DMS53 treated with DMSO at 0.1 percent for 48 hours (cell line): ENCODE measurements around the gene MANBA.
A peak's percentile ranks its signal among the peaks of the same experiment; 100 is the strongest.
"Not testable (repeated sequence)": the region's sequence is repeated elsewhere in the genome, so short reads cannot be mapped to it uniquely, and the experiment has no call there.

ENCODE experiments used
- DNase-seq: peaks from one replicate; lab custom pipeline; 2025; ENCODE audit not compliant: unreplicated experiment; lab: John Stamatoyannopoulos, UW

MANBA gene

DNA sequence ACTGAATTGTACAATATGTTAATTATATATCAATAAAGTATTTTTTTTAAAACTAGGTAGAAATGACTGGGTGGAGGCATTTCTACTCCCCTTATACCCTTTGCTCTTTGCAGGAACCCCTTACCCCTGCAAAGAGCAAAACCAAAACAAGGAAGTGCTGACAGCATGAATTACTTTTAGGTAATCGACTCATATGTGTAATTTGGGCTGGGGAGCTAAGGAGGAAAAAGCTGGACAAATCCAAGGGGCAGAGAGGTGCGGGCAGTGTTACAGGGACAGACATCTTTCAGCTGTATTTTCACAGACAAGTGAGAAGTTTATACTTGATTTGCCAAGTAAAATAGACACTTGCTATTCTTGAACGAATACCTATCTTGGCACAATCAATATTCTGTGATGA, 35.5 kb downstream of the MANBA start:
- DNase-seq = no peak

- no peak for DNase-seq
Observed at GRCh38 chr4:102723511-102723910, 37.3 kb downstream of the MANBA start.

DNA sequence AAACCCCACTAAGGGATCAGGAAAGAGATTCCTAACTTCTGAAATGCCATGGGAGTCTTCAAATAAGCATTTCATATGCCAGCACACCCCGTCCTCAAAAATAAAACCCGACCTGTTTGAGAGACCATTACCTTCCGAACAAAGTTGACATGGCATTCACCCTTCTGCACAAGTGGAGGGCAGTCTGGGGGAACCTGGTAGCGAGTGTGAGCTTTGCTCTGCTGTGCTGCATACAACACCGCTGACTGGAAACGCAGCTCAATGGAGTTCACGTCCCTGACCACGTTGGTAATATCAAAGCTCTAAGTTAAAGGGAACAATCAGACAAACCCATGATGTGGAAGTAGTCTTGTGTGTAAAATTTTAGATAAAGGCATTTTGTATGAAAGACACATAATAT, 38.0 kb downstream of the MANBA start:
- DNase-seq = no peak

DNA sequence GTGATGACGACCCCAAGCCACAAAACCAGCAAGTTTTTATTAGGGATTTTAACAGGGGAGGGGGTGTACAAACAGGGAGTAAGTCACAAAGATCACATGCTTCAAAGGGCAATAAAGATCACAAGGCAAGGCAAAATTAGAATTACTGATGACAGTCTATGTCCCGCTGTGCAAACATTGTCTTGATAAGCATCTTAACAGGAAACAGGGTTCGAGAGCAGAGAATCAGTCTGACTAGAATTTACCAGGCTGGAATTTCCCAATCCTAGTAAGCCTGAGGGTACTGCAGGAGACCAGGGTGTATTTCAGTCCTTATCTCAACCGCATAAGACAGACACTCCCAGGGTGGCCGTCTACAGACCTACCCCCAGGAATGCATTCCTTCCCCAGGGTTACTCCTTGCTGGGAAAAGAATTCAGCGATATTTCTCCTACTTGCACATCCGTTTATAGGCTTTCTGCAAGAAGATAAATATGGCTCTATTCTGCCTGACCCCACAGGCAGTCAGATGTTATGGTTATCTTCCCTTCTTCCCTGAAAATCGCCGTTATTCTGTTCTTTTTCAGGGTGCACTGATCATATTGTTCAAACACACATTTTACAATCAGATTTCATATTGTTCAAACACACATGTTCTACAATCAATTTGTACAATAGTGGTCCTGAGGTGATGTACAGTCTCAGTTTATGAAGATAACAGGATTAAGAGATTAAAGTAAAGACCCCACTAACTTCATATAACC, 41.8 kb downstream of the MANBA start:
- DNase-seq = not testable (repeated sequence)

GRCh38 chr4:102717448-102718092, 43.2 kb downstream of the MANBA start:
- peak; percentile 57 for DNase-seq

GRCh38 chr4:102715057-102715456, 45.7 kb downstream of the MANBA start:
- no peak for DNase-seq

DNA sequence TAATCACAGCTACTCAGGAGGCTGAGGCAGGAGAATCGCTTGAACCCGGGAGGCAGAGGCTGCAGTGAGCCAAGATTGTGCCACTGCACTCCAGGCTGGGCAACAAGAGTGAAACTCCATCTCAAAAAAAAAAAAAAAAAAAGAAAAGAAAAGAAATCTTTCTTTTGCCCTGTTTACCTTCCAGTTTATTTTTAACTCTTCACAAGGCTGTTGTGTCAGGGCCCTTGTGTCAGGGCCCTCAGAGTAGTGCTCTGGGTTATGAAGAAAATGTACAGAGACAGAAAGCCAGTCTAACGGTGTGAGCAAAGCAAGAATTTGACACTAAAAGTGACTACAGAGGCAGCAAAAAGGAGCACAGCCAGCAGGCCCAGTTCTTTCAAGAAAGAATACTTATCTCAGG, 47.0 kb downstream of the MANBA start:
- not testable (repeated sequence) for DNase-seq

GRCh38 chr4:102713096-102713495, 47.7 kb downstream of the MANBA start:
- no peak for DNase-seq

DNA sequence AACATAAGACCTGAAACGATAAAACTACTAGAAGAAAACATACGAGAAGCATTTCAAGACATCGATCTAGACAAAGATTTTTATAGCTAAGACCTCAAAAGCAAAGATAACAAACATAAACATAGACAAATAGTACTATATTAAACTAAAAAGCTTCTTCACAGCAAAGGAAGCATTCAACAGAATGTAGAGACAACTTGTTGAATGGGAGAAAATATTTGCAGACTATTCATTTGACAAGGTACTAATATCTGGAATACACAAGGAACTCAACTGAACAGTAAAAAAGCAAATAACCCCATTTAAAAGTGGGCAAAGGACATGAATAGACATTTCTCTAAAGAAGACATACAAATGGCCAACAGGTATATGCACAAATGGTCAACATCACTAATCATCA, 49.8 kb downstream of the MANBA start:
- no peak for DNase-seq

DNA sequence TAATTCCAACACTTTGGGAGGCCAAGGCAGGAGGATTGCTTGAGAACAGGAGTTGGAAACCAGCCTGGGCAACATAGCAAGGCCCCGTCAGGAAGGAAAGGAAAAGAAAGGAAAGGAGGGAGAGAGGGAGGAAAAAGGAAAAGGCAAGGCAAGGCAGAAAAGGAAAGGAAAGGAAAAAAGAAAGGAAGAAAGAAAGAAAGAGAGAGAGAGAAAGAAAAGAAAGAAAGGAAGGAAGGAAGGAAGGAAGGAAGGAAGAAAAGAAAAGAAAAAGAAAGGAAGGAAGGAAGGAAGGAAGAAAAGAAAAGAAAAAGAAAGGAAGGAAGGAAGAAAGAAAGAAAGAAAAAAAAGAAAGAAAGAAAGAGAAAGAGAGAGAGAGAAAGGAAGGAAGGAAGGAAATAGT, 51.7 kb downstream of the MANBA start:
- not testable (repeated sequence) for DNase-seq

DNA sequence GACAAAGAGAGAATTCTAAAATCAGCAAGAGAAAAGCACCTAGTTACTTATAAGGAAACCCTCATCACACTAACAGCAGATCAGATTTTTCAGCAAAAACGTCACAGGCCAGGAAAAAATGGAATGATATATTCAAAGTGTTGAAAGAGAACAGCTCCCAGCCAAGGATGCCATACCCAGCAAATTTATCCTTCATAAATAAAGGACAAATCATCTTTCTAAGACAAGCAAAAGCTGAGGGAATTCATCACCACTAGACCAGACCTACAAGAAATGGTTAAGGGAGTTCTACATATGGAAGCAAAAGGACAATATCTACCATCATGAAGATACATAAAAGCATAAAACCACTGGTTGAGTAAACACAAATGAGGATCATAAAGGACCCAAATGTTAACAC, 53.6 kb downstream of the MANBA start:
- DNase-seq = no peak

DNA sequence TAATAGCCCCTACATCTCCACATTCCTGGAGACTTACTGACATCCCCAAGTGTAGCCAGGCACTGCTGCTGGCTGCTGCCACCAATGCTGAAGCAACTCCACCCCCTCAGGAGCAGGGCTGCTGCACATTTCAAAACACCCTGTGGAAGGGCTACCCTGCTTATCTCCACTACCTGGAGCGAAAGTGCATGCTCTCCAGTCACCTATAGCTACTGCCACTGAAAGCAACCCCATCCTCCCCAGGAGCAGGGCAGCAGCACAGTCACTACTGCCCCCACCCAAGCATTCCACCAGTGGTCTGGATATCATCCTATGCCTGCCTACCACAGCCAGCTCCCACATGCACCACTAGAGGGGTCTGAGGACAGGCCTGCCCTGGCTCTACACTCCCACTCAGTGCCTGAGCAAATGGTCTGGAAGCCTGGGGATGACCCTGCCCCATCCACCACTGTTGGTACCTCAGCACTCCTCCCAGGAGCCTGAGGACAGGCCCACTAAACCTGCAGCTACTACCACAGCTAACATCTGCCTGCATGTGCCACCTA, 55.3 kb downstream of the MANBA start:
- no peak for DNase-seq

DNA sequence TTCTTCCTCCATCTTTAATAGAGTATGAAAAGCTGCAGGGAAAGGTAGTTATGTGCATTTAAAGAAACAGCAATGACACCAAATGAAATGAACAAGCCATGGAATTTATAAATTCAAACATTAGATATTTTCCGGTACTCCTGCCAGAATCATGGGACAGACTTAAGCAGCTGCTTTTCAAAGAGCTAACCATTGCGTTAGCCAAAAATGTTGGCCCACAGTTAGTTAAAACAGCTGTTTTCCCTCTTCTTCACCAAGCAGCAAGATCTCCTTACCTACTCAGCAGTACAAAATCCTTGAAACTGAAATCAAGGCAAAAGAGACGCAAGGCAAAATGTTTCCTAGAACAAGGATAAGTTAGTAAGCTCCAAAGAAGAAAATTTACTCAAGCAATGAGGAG, 64.0 kb downstream of the MANBA start:
- no peak for DNase-seq

DNA sequence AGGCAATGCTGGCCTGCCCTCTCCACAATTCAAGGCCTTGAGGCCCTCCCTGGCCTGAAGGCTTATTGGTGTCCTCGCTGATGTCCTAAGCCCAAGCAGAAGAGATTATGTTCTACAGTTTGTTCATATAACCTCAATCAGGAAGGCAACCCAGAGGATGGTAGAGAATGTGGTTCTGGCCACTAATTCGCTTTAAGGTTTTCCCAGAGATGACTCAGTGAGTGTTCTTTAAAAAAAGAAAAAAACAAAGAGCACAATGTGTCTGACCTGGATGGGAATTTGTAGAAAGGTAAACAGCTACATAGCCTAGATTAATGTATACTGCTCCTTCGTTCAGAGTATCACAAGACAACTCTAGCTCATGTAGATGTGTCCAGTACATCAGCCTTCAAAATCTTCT, 66.0 kb downstream of the MANBA start:
- no peak for DNase-seq

DNA sequence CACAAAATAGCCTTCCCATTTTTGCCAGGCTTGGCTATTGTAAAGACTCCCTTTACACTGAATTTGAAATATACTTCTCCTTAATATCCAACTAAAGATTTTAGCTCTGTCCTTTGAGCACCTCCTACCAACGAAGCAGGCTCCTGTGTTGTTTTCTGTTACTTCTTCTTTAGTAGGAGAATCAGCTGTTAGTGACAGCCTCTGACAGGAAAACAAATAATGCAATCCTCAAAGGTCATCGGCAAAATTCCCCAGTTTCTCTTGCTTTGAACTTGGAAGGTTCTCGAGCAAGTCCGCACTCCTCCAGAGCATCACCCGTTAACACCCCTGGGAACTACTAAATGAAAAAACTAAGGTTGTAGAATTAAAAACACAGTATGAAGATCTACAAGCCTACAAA, 66.9 kb downstream of the MANBA start:
- DNase-seq = no peak

DNA sequence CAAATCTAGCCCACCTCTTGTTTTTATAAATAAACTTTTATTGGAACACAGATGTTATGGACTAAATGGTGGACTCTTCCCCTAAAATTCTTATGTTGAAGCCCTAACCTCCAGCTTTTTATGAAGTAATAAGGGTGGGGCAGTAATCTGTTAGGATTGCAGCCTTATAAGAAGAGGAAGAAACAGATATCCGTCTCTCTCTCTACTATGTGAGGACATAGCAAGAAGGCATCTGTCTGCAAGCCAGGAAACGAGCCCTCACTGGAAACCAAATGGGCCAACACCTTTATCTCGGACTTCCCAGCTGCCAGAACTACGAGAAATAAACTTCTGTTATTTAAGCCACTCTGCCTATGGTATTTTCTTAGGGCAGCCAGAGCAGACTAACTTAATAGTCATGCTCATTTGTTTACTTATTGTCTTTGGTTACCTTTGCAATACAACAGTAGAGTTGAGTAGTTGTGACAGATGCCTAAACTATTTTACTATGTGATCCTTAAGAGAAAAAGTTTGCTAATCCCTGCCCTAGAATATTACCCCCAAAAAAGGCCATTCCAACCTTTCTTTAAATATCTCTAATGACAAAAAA, 67.4 kb downstream of the MANBA start:
- no peak for DNase-seq

DNA sequence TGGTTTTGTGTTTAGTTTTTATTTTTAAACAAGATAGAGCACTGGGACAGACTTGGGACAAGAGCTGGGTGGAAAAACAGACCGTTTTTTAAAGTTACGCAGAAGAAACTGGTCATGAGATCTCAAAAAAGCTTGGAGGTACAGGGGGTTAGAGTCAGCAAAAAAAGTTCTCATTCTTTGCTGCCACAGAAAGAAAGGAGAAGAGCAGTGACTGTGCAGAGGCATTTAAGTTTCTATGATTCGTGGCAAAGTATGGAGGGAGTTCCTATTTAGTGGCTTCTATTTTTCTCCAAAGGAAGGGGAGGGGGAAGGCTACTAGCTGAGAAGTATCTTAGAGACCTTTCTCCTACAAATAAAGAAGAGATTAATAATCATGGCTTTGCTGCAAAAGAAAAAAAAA, 68.3 kb downstream of the MANBA start:
- DNase-seq = no peak

GRCh38 chr4:102687982-102688433, 72.8 kb downstream of the MANBA start:
- DNase-seq = no peak

GRCh38 chr4:102687373-102687981, 73.3 kb downstream of the MANBA start:
- peak; percentile 4 for DNase-seq

DNA sequence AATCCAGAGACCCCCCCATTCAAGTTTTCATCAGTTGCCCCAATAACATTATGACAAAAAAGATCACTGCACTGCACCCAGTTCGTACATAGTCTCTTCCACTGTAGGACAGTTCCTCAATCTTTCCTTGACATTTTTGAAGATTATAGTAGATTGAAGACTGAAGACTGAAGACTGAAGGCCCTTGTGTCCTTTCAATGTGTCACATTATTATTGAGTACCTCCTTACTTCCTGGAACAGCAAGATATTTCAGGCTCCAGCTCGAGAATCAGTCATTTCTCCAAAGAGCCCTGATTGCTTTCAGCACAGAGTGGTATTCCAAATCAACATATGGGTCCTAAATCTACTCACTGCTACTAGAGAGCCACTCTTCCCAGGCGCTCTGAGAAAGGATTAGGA, 75.0 kb downstream of the MANBA start:
- no peak for DNase-seq

GRCh38 chr4:102684610-102685052, 76.1 kb downstream of the MANBA start:
- DNase-seq = no peak
